SJCRH30 (cell line): ENCODE measurements around the gene GPBAR1. TPM values are rescaled to one million over a fixed set of nuclear protein-coding genes. Genes with fewer than 3 reads are reported as not detected.
A peak's percentile ranks its signal among the peaks of the same experiment; 100 is the strongest.

ENCODE experiments used
- DNase-seq, 2 experiments: peaks; one replicate each; pipeline ENCODE4 v3.0.0-alpha.2; 2015 to 2020
- H3K27ac ChIP-seq: fragments of 250-450 bp; sonication (Bioruptor Pico); 2 replicates; pipeline ENCODE4 v1.5.1; 2020; ENCODE audit warnings: mild to moderate bottlenecking, moderate library complexity
- H3K27me3 ChIP-seq: fragments of 250-450 bp; sonication (Bioruptor Pico); 2 replicates; pipeline ENCODE4 v1.5.1; 2020; ENCODE audit warnings: mild to moderate bottlenecking, moderate library complexity
- H3K36me3 ChIP-seq: fragments of 250-450 bp; sonication (Bioruptor Pico); 2 replicates; pipeline ENCODE4 v1.5.1; 2020; ENCODE audit warnings: mild to moderate bottlenecking, moderate library complexity
- H3K4me1 ChIP-seq: fragments of 250-450 bp; sonication (Bioruptor Pico); 2 replicates; pipeline ENCODE4 v1.5.1; 2020; ENCODE audit warnings: mild to moderate bottlenecking, moderate library complexity
- H3K4me3 ChIP-seq: fragments of 250-450 bp; sonication (Bioruptor Pico); 2 replicates; pipeline ENCODE4 v1.5.1; 2020; ENCODE audit warnings: mild to moderate bottlenecking, moderate library complexity
- H3K9me3 ChIP-seq: fragments of 250-450 bp; sonication (Bioruptor Pico); replicated peaks from 2 replicates; pipeline ENCODE4 v1.5.1; 2020; ENCODE audit warnings: mild to moderate bottlenecking, moderate library complexity
- total RNA-seq: library from RNA; depleted of rRNA; stranded (reverse); fragments of >200 nt; shearing (Covaris generic); gene quantifications from 2 replicates; pipeline ENCODE4 v1.2.3, GENCODE V29; 2014

GPBAR1 gene
- total RNA-seq, 1 experiment from 2014 or later = 0.24 TPM

- DNase-seq = peak in 1 of 2 experiments; percentile 45
- Histone ChIP-seq H3K4me3 (no peak overlapping the region), H3K27ac (no peak overlapping the region), H3K4me1 (peaks cover 21% of the 10 kb centered on the region), H3K9me3 (no peaks in the 10 kb centered on the region), H3K27me3 (no peaks in the 10 kb centered on the region), H3K36me3 (peaks cover 26% of the 10 kb centered on the region)
Observed at GRCh38 chr2:218257390-218257981, 3.3 kb upstream of the GPBAR1 start.

GRCh38 chr2:218259099-218259961, 1.5 kb upstream of the GPBAR1 start:
- no peak overlapping the region for H3K4me3 ChIP-seq
- DNase-seq = no peak
- peaks cover 18% of the 10 kb centered on the region; the same call in 1 of the 2 replicates for H3K4me1 ChIP-seq
- H3K27ac ChIP-seq = no peak overlapping the region
- peaks cover 17% of the 10 kb centered on the region for H3K36me3 ChIP-seq
- no peaks in the 10 kb centered on the region for H3K9me3 ChIP-seq
- H3K27me3 ChIP-seq = no peaks in the 10 kb centered on the region

GRCh38 chr2:218260166-218260565, 649 bp upstream of the GPBAR1 start:
- H3K27ac ChIP-seq = no peak overlapping the region
- H3K4me3 ChIP-seq = no peak overlapping the region
- H3K27me3 ChIP-seq = no peaks in the 10 kb centered on the region
- H3K36me3 ChIP-seq = peaks cover 14% of the 10 kb centered on the region
- no peak for DNase-seq
- H3K9me3 ChIP-seq = no peaks in the 10 kb centered on the region
- peaks cover 18% of the 10 kb centered on the region; the same call in 1 of the 2 replicates for H3K4me1 ChIP-seq

GRCh38 chr2:218261423-218262236, 815 bp downstream of the GPBAR1 start:
- peaks cover 3% of the 10 kb centered on the region for H3K36me3 ChIP-seq
- H3K4me1 ChIP-seq = peaks cover 18% of the 10 kb centered on the region; the same call in 1 of the 2 replicates
- no peak overlapping the region for H3K4me3 ChIP-seq
- peak; percentile 55 to 70 for DNase-seq
- no peaks in the 10 kb centered on the region for H3K27me3 ChIP-seq
- H3K27ac ChIP-seq = peak overlapping the region; percentile 30; the same call in 1 of the 2 replicates
- H3K9me3 ChIP-seq = no peaks in the 10 kb centered on the region

- Histone ChIP-seq H3K9me3 (no peaks in the 10 kb centered on the region), H3K27me3 (no peaks in the 10 kb centered on the region), H3K4me1 (peaks cover 18% of the 10 kb centered on the region; the same call in 1 of the 2 replicates), H3K27ac (peak overlapping the region; percentile 30; the same call in 1 of the 2 replicates), H3K36me3 (peaks cover 6% of the 10 kb centered on the region), H3K4me3 (no peak overlapping the region)
- peak in 1 of 2 experiments; percentile 40 for DNase-seq
Observed at GRCh38 chr2:218262237-218262600, 1.4 kb downstream of the GPBAR1 start.

- no peak for DNase-seq
- Histone ChIP-seq H3K9me3 (no peaks in the 10 kb centered on the region), H3K4me3 (no peak overlapping the region), H3K36me3 (peaks cover 6% of the 10 kb centered on the region), H3K27ac (no peak overlapping the region), H3K4me1 (peaks cover 18% of the 10 kb centered on the region; the same call in 1 of the 2 replicates), H3K27me3 (no peaks in the 10 kb centered on the region)
Observed at GRCh38 chr2:218262631-218263586, 2.1 kb downstream of the GPBAR1 start.

- H3K27ac ChIP-seq = no peak overlapping the region
- no peaks in the 10 kb centered on the region for H3K9me3 ChIP-seq
- no peaks in the 10 kb centered on the region for H3K27me3 ChIP-seq
- no peak overlapping the region for H3K4me3 ChIP-seq
- peaks cover 6% of the 10 kb centered on the region for H3K36me3 ChIP-seq
- no peak for DNase-seq
- peaks cover 18% of the 10 kb centered on the region; the same call in 1 of the 2 replicates for H3K4me1 ChIP-seq
Observed at GRCh38 chr2:218263817-218264641, 3.2 kb downstream of the GPBAR1 start.

GRCh38 chr2:218264773-218265561, 4.2 kb downstream of the GPBAR1 start:
- no peak for DNase-seq
- no peaks in the 10 kb centered on the region for H3K9me3 ChIP-seq
- H3K36me3 ChIP-seq = peaks cover 6% of the 10 kb centered on the region
- peaks cover 18% of the 10 kb centered on the region; the same call in 1 of the 2 replicates for H3K4me1 ChIP-seq
- H3K4me3 ChIP-seq = no peak overlapping the region
- H3K27me3 ChIP-seq = no peaks in the 10 kb centered on the region
- H3K27ac ChIP-seq = no peak overlapping the region

GRCh38 chr2:218265626-218266025, 4.8 kb downstream of the GPBAR1 start:
- H3K9me3 ChIP-seq = no peaks in the 10 kb centered on the region
- H3K27me3 ChIP-seq = no peaks in the 10 kb centered on the region
- no peak for DNase-seq
- no peak overlapping the region for H3K4me3 ChIP-seq
- H3K36me3 ChIP-seq = peaks cover 6% of the 10 kb centered on the region
- no peak overlapping the region for H3K27ac ChIP-seq
- peaks cover 14% of the 10 kb centered on the region; the same call in 1 of the 2 replicates for H3K4me1 ChIP-seq

- H3K27me3 ChIP-seq = no peaks in the 10 kb centered on the region
- H3K4me3 ChIP-seq = no peak overlapping the region
- peaks cover 11% of the 10 kb centered on the region for H3K4me1 ChIP-seq
- H3K27ac ChIP-seq = no peak overlapping the region
- no peak for DNase-seq
- H3K36me3 ChIP-seq = peaks cover 6% of the 10 kb centered on the region
- no peaks in the 10 kb centered on the region for H3K9me3 ChIP-seq
Observed at GRCh38 chr2:218266316-218266979, 5.6 kb downstream of the GPBAR1 start.

- DNase-seq = no peak
- Histone ChIP-seq H3K27me3 (no peaks in the 10 kb centered on the region), H3K4me1 (peaks cover 6% of the 10 kb centered on the region), H3K27ac (no peak overlapping the region), H3K36me3 (peaks cover 6% of the 10 kb centered on the region), H3K4me3 (no peak overlapping the region), H3K9me3 (no peaks in the 10 kb centered on the region)
Observed at GRCh38 chr2:218267259-218267658, 6.4 kb downstream of the GPBAR1 start.
